T-helper 22 cell (primary cell): ENCODE data around the gene NANP.
"Not testable (repeated sequence)": the region's sequence is repeated elsewhere in the genome, so short reads cannot be mapped to it uniquely, and the experiment has no call there.

Experiments used
- DNase-seq: peaks from one replicate; pipeline ENCODE4 v3.0.0-alpha.2; 2020; ENCODE audit warnings: low read depth

Gene NANP, protein sequence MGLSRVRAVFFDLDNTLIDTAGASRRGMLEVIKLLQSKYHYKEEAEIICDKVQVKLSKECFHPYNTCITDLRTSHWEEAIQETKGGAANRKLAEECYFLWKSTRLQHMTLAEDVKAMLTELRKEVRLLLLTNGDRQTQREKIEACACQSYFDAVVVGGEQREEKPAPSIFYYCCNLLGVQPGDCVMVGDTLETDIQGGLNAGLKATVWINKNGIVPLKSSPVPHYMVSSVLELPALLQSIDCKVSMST

DNA sequence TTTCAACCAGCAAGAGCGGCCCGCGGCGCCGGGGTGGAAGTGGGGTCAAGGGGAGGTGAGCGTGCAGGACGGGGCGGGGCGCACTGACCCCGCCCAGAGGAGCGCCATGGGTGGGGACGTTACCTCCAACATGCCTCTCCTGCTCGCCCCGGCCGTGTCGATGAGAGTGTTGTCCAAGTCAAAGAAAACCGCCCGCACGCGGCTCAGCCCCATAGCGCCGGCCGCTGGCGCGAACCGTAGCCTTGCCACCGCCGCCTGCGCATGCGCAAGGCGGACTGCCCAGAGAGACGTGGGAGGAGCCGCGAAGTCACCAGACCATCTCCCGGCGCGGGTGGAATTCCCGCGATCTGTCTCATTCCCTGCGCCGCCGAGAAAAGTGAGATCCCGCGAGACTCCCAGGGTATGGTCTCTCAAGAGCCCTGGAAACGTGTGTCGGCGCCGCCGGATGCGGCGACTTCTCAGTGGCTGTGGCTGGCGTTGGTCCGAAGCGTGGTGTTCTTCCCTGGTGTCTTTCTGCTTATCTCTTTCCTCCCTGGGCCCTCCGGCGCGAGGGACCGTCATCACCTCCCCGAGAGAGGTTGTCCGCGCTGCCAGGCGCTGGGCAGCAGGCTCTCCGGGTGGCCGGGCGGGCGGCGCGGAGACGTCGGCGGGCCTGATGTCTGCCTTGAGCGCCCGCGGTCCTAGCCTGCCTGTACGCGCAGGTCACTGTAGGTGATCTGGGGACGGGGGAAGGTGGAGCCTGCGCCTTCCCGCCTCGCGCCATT lies at the start of gene NANP:
NANP (minus strand) TSS at position 279 of the 764 bp plus-strand sequence; CDS start at position 213, 66 bp downstream.
- DNase-seq, result peak; percentile 70

DNA sequence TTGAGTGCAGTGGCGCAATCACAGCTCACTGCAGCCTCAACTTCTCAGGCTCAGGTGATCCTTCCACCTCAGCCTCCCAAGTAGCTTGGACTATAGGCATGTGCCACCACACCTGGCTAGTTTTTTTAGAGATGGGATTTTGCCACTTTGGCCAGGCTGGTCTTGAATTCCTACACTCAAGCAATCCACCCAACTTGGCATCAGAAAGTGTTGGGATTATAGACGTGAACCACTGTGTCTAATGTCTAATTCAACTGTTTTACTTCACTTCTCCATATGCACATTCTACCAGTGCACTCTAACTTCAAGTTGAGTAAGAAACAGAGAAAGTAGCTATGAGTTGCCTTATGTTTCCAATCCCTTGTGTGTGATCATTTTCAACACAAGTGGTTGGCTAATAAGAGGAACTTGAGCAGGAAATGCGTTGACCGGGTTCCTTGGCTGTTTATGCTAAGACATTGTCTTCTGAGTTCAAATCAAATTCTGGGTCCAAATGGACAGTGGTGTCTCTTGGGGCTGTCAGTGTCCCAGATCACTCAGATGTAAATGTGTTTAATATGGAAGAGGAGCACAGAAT lies 48.9 kb upstream of the NANP start:
- no peak for DNase-seq

DNA sequence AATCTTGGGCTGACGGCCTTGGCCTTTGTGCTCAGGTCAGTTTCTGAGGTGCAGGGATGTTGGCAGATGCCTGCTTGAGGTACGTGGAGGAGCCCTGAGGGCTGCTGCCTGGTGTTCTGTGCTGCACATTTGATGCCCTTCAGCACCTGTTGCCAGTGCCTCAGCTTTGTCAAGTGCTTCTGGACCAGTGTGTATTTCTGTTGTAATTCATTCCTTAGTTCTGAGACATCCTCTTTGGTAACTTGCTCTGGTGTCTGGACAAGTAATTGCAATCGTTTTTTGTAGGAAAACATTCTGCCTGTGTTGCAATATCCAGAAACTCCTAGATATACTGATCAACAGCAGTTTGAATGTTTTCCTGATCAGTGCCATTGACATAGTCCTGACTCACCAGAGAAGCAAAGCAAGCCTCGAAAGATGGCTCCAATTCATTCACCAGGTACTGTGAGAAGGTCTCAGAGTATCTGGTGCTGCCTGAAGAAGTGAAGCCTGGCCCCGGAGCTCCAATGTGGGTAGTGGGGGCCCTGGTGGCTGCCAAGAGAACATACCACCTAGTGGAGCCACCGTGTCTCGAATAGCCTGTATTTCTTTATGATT lies 46.1 kb upstream of the NANP start:
- no peak for DNase-seq

DNA sequence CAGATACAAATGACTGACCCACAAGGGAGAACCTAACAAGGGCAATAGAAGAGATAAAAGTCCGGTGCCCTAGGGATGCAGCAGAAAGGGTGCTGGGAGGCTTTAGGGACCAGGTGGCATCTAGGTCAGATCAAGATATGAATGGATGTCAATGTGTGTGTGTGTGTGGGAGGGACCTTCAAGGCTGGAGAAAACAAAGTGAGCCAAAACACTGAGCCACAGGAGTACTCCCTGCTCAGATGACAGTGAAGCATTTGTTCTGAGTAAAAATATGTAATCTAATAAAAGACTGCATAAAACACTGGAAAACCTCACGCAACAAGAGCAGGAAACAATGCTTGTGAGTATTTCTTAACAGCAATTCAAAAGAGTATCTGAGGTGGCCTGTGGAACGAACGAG lies 44.6 kb upstream of the NANP start:
- DNase-seq, result no peak

DNA sequence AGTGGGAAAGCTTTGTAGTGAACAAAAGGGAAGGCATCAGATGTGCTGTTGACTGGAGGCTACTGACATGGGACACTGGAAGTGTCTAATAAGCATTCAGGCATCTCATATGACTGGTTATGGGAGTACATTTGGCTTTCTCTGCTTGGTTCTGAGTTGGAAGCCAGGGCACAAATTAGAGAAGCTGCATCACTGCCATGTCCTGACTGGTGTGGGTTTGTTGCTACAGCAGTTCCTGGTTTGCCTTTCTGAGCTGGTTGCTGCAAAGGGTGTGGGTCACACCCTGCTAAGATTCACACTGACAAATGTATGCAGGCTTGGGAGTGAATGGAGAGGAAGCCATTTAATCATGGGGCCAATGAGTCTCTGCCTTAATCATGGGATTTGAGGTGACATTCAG lies 36.2 kb upstream of the NANP start:
- DNase-seq, result no peak

DNA sequence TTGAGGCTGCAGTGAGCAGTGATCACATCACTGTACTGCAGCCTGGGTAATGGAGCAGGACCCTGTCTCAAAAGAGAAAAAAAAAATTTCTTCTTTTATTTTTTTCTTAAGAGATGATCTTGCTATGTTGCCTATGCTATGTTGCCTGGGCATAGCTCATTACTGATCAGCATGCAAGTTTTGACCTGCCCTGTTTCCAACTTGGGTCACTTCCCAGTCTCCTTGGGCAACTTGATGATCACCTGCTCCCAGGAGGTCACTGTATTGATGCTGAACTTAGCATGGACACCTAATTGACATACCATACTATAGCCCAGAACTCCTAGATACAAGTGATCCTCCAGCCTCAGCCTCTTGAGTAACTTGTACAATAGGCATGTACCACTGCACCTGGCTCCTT lies 30.7 kb upstream of the NANP start:
- no peak for DNase-seq

DNA sequence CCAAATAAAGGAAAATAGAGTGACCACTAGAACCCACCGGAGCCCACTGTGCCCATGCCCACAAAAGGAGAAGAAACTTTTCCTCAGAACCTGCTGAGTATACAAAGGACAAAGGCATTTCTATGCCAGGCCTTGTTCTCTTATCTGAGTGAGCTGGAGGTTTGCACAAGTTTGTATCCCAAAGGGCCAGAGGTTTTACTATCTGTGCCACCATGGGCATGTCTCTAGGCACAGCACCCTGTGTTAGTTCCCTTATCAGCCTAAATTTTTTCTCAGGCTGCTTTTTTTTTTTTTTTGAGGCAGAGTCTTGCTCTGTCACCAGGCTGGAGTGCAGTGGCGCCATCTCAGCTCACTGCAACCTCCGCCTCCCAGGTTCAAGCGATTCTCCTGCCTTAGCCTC lies 29.1 kb upstream of the NANP start:
- not testable (repeated sequence) for DNase-seq

DNA sequence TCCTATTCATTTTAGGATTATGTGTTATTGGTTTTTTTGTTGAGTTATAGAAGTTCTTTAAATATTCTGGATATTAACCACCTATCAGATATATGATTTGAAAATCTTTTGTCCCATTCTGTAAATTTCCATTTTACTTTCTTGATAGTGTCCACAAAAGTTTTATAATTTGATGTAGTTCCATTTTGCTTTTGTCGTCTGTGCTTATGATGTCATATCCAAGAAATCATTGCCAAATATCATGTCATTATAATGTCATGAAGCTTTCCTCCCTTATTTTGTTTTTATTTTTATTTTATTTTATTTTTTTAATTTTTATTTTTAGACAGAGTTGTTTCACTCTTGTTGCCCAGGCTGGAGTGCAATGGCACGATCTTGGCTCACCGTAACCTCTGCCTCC lies 21.0 kb upstream of the NANP start:
- DNase-seq, result no peak

DNA sequence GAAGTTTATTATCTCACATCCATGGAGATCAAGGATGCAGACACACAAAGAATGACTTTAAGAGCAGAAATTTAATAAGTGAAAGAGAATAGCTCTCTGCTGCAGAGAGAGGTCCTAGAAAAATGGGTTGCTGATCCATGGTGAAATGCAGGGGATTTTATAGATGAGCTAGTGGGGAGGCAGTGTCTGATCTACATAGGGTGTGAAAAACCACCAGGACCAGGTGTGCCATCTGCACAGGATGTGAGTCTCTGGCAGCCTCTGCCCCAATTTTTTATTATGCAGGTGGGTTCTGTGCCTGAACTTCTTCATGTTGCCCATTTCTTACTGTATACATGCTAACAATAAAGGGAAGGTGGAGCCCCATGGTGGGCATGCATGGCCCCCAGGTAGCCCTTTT lies 19.9 kb upstream of the NANP start:
- DNase-seq, result no peak

DNA sequence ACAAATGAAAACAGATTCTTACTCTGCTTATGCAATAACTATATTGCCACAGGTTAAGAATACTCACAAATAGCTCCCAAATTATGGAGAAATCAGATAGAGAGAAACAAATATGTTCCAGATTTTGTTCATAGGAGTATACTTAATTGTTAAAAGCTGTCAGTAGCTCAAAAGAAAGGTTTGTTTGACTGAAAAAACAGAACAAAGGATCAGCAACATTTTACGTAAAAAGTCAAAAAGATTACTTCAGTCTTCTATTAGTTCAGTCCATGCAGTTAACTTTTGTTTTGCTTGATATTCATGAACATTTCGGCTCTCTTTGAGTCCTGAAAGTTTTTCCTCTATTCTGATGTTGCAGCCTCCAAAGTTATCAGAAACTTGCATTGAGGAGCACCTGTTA lies 13.4 kb upstream of the NANP start:
- no peak for DNase-seq

DNA sequence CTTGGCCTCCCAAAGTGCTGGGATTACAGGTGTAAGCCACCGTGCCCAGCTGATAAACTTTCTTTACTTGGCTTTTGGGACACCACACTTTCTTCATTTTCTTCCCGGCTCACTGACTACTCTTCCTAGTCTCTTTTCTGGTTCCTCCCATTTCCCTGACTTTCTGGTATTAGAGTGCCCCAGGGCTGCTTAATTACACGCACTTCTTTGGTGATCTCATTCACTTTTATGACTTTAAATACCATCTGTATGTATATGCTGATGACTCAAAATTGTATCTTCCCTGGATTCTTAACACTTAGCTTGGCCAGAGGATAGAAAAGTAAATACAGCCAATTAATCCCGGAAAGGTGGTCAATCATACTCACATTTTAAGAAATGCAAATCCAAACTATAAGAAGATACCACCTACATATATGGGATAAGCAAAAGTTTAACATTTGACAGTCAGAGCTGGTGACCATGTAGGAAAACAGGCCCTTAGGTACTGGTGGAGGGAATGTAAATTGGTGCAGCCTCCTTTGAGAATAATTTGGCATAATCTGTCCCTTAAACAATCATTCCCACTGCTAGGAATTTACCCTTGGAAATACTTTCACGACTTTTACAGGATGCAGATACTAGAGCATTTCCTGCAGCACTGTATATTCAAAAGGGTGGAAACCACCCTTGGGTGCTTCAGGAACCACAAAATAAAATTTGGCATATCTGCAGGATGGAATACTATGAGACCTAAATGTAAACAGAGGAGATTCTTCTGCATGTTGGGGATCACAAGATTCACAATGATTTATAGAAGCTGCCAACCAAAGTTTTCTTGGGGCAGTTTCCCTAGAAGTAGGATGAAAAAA lies 9.4 kb upstream of the NANP start:
- DNase-seq, result no peak

DNA sequence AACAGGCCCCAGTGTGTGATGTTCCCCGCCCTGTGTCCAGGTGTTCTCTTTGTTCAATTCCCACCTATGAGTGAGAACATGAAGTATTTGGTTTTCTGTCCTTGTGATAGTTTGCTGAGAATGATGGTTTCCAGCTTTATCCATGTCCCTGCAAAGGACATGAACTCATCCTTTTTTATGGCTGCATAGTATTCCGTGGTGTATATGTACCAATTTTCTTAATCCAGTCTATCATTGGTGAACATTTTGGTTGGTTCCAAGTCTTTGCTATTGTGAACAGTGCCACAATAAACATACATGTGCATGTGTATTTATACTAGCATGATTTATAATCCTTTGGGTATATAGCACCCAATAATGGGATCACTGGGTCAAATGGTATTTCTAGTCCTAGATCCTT lies 6.8 kb upstream of the NANP start:
- DNase-seq, result not testable (repeated sequence)

DNA sequence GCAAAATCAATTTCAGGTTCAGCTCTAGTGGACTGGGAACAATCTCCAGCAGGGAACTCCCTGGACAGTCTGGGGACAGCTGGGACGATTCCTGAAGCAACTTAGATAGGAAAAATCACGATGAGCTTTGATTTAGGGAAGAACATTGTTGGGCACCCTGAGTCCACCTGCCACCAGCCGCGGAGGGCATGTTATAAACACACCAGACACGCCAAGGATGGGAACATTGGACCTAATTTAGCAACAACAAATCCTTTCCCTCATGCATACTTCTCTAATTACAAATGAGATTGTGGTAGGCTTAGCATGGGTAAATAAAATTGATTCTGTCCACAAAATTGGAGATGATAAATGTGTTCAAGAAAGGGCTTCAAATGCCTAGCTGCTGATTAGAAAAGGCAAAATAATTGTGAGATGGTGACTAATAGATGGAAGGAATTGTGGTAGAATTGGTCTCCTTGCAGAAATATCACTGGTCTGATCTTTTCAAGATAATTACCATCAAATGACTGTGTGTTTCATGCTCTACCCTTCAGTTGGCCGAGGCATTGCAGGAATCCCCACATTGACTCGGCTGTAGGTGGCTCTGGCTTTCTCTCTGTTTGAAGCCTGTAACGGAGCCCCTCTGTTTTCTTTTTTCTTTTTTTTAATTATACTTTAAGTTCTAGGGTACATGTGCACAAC lies 6.1 kb upstream of the NANP start:
- no peak for DNase-seq

DNA sequence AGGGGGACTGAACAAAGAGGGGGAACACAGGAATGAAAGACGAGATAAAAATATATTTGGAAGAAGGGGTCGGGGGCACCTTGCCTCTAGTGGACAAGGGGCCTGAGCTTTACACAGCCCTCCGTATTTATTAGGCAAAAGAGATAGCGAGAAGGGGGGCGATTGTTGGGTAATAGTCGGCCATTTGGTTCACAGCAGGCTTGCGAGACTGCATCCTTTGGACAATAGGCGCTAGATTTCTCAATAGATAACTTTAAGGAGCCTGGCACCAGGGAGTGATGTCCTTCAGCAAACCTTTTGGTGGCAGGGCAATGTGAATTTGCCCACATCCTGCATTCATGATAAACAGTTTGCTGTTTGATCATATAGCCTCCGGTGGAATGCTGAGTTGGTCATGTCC lies 3.0 kb upstream of the NANP start:
- DNase-seq, result no peak

DNA sequence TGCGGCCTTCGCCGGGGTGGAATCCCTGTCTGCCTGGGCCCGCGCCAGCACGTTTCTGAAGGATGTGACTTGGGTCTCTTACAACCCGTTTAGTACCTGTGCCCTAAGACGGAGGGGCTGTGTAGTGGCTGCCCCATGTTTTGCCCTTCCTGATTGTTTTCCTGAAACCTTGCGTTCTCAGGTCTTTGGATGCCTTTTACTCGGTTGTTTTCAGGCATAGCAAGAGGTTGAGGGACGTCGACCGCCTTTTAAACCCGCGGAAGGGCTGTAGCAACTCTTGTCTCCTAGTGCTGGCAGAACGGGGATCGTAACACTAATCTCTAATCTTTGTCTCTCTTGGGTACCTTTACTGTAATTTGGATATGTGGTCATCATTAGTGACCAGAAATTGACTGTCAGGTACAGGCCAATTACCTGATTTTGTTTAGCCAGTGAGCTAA lies 706 bp upstream of the NANP start:
- DNase-seq, result no peak

DNA sequence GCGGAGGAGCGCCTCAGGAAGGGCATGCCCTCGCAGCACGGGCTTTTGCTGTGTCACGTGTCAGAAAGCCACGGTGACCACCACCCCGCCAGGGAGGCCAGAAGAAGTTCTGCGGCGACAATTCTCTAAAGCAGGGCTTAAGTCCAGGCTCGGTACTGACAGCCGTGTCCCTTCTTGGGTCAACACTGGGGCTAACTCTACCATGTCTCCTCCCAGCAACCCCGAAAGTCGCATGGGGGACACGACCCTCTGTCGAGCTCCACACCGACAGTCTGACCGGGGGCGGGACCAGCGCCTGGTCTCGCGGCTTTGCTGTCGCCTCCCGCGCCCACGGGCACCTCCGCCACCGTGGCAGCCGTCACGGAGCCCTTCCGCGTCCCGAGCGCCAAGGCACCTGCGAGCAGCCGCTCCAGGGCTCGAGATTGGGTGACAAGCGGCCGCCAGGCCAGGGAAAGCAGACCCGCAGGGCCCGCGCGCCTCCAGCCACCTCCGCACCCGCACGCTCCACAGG lies 534 bp downstream of the NANP start:
- no peak for DNase-seq

DNA sequence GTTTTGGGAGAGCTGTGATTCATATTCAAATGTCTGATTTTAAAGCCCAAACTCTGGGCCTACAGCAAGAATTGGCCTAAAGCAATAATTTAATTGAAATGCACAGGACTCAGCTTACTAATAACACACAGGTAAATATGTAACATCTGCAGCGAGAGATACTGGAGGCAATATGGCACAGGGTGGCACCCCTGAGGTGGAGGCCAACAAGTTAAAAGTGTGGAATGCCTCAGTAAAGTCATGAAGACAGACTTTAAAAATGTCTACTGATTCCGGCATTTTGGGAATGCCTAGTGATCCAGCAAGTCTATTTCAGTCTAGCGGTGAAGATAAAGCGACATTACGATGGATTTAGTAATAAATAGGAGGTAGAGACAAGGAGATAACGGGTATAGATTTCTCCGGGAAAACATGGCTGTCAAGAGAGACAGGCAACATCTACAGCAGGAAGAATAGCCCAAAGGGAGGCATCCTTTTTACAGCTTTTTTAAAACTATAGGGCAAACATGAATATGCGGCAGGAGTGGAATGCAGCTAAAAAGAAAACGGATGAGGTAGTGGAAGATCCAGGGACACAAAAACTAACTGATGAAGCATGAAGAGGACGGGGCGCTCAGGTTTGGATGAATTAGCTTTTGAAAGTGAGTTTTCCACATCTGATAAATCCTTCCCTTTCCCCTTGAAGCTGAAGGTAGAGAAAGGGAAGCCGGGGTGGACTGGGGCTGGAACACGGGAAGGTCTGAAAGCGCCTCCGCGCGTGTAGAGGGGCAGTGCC lies 1.2 kb downstream of the NANP start:
- DNase-seq, result no peak

DNA sequence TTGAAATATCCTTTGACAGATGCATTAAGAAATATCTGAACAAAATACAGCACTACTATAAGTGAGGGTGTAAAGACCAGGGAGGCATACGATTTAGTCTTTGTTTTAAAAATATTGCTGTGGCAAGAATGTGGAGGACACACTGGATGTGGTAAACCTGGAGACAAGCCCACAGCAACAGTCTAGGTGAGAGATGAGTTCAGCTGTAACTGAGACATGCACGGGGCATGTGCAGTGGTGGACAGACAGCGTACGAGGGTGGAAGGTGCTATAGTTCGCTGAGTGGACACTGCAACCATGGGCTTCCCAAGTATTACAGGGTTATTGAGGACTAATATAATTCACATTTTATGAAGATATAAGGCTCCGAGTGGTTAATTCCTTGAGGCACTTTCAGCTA lies 1.8 kb downstream of the NANP start:
- no peak for DNase-seq

DNA sequence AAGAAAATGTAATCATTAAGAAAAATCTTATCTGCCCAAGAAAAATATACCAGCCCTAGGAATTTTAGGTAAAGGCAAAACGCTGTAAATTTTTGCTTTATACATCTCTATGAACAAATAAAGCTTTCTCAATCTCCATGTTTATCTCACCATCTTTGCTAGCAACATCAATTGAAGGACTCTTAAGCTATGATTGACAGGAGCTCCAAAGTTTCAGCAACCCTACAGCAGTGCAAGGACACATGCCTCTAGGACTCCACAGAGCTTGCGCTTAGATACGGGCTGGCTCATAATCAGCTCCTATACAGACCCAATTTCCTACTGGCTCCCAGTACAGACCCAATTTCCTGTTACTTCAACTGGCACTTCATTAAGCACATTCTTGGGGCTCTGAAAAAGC lies 4.3 kb downstream of the NANP start:
- DNase-seq, result no peak

DNA sequence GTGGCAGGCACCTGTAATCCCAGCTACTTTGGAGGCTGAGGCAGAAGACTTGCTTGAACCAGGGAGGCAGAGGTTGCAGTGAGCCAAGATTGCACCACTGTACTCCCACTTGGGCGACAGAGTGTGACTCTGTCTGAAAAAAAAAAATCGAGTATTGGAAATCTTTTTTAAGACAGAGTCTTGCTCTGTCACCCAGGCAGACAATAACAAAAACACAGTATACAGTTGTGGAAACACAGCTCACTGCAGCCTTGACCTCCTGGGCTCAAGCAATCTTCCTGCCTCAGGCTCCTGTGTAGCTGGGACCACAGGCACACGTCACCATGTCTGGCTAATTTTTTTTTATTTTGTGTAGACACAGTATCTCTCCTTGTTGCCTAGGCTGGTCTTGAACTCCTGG lies 15.0 kb downstream of the NANP start:
- no peak for DNase-seq
